Measurements from ENCODE around the gene SERPINE2. TPM values are rescaled to one million over a fixed set of nuclear protein-coding genes. Genes with fewer than 3 reads are reported as not detected.
A peak's percentile ranks its signal among the peaks of the same experiment; 100 is the strongest.

Gene SERPINE2
- total RNA-seq, 1 experiment from 2014 or later = 231 TPM

GRCh38 chr2:223944166-223944702, 94.9 kb downstream of the SERPINE2 start:
- ChIA-PET CTCF (interaction anchor here (0.7 to 1.7 kb wide), 2 partner anchors 17 to 50 kb away, joined by 3 to 4 read pairs; no protein-coding TSS in a partner anchor), POLR2A (interaction anchor here (0.7 to 5.4 kb wide), 9 partner anchors 8 to 153 kb away, joined by 3 to 71 read pairs (median 3); partner anchors contain the start of gene MRPL44)
- no peaks in the 10 kb centered on the region for H3K9me3 Mint-ChIP-seq (ENCODE audit: unreplicated experiment)
- intact Hi-C loops (cut with micrococcal nuclease) = loop anchor here (5.0 kb wide), 1 partner anchor 107 kb away; the partner anchor contains the start of gene AP1S3
- H3K27ac Mint-ChIP-seq (ENCODE audit: low read depth, unreplicated experiment) = peak overlapping the region; percentile 90
- H3K4me1 Mint-ChIP-seq (ENCODE audit: insufficient read depth, unreplicated experiment) = peaks cover 34% of the 10 kb centered on the region
- TF ChIP-seq CTCF (IDR thresholded peaks at IDR 0.05; ENCODE audit: unreplicated experiment) = no peak
- no TSS peak for BruUV-seq (replicated peaks)
- H3K36me3 Mint-ChIP-seq (ENCODE audit: insufficient read depth, unreplicated experiment) = peaks cover 12% of the 10 kb centered on the region
- DNase-seq (ENCODE audit: unreplicated experiment) = peak; percentile 39
- H3K4me3 Mint-ChIP-seq (ENCODE audit: unreplicated experiment) = peak overlapping the region; percentile 96
- no peaks in the 10 kb centered on the region for H3K27me3 Mint-ChIP-seq (ENCODE audit: insufficient read depth, unreplicated experiment)

GRCh38 chr2:223943561-223944008, 95.5 kb downstream of the SERPINE2 start:
- CTCF ChIA-PET = interaction anchor here (0.6 to 1.7 kb wide), 3 partner anchors 14 to 281 kb away, joined by 3 to 4 read pairs (median 4); no protein-coding TSS in a partner anchor
- intact Hi-C loops (cut with micrococcal nuclease) = loop anchor here (1.0 to 5.0 kb wide), 2 partner anchors 14 to 106 kb away; partner anchors contain the start of genes AP1S3 and MRPL44
- POLR2A ChIA-PET = interaction anchor here (0.6 to 5.4 kb wide), 6 partner anchors 12 to 1906 kb away, joined by 3 to 71 read pairs (median 5); partner anchors contain the start of gene MRPL44
- H3K4me3 Mint-ChIP-seq (ENCODE audit: unreplicated experiment) = peak overlapping the region; percentile 96
- peak overlapping the region; percentile 90 for H3K27ac Mint-ChIP-seq (ENCODE audit: low read depth, unreplicated experiment)
- peak; percentile 47 for DNase-seq (ENCODE audit: unreplicated experiment)
- no peak for TF ChIP-seq CTCF (IDR thresholded peaks at IDR 0.05; ENCODE audit: unreplicated experiment)
- H3K9me3 Mint-ChIP-seq (ENCODE audit: unreplicated experiment) = no peaks in the 10 kb centered on the region
- no peaks in the 10 kb centered on the region for H3K27me3 Mint-ChIP-seq (ENCODE audit: insufficient read depth, unreplicated experiment)
- peaks cover 35% of the 10 kb centered on the region for H3K4me1 Mint-ChIP-seq (ENCODE audit: insufficient read depth, unreplicated experiment)
- H3K36me3 Mint-ChIP-seq (ENCODE audit: insufficient read depth, unreplicated experiment) = peaks cover 18% of the 10 kb centered on the region
- BruUV-seq (replicated peaks) = TSS peak; percentile 55

GRCh38 chr2:223943135-223943534, 96.0 kb downstream of the SERPINE2 start:
- peak overlapping the region; percentile 90 for H3K27ac Mint-ChIP-seq (ENCODE audit: low read depth, unreplicated experiment)
- BruUV-seq (replicated peaks) = no TSS peak
- H3K9me3 Mint-ChIP-seq (ENCODE audit: unreplicated experiment) = no peaks in the 10 kb centered on the region
- H3K27me3 Mint-ChIP-seq (ENCODE audit: insufficient read depth, unreplicated experiment) = no peaks in the 10 kb centered on the region
- no peak for DNase-seq (ENCODE audit: unreplicated experiment)
- peaks cover 35% of the 10 kb centered on the region for H3K4me1 Mint-ChIP-seq (ENCODE audit: insufficient read depth, unreplicated experiment)
- ChIA-PET CTCF (interaction anchor here (0.6 to 0.7 kb wide), 4 partner anchors 13 to 281 kb away, joined by 3 to 4 read pairs (median 3); no protein-coding TSS in a partner anchor), POLR2A (interaction anchor here (0.6 to 5.4 kb wide), 6 partner anchors 13 to 1905 kb away, joined by 3 to 71 read pairs (median 5); partner anchors contain the start of gene MRPL44)
- peaks cover 20% of the 10 kb centered on the region for H3K36me3 Mint-ChIP-seq (ENCODE audit: insufficient read depth, unreplicated experiment)
- H3K4me3 Mint-ChIP-seq (ENCODE audit: unreplicated experiment) = peak overlapping the region; percentile 96
- intact Hi-C loops (cut with micrococcal nuclease) = loop anchor here (1.0 to 5.0 kb wide), 2 partner anchors 14 to 106 kb away; partner anchors contain the start of genes AP1S3 and MRPL44
- no peak for TF ChIP-seq CTCF (IDR thresholded peaks at IDR 0.05; ENCODE audit: unreplicated experiment)
